Skeletal muscle tissue (tissue), 4 donors: ENCODE measurements around the gene STT3B. TPM values are rescaled to one million over a fixed set of nuclear protein-coding genes. Genes with fewer than 3 reads are reported as not detected.

ENCODE experiments used
- H3K27ac ChIP-seq: one replicate; pipeline ENCODE4 v1.7.0; 2013; ENCODE audit warnings: mild to moderate bottlenecking, low read depth, low read length, inconsistent platforms
- H3K27me3 ChIP-seq, 3 donors: one replicate each; pipeline ENCODE4 v1.7.0; 2013; ENCODE audit warnings: low read length in 3 of 3; ENCODE audit not compliant: control insufficient read depth in 3 of 3, insufficient read depth in 3 of 3
- H3K36me3 ChIP-seq, 3 donors: one replicate each; pipeline ENCODE4 v1.7.0; 2013; ENCODE audit warnings: low read length in 3 of 3; ENCODE audit not compliant: control insufficient read depth in 3 of 3, insufficient read depth in 3 of 3
- H3K4me1 ChIP-seq, 3 donors: one replicate each; pipeline ENCODE4 v1.7.0; 2013; ENCODE audit warnings: low read length in 3 of 3, mild to moderate bottlenecking in 3 of 3; ENCODE audit not compliant: control insufficient read depth in 3 of 3, insufficient read depth in 3 of 3
- H3K4me3 ChIP-seq, 3 donors: one replicate each; pipeline ENCODE4 v1.7.0; 2013; ENCODE audit warnings: low read length in 3 of 3
- H3K9ac ChIP-seq, 3 donors: one replicate each; pipeline ENCODE4 v1.7.0; 2013; ENCODE audit warnings: low read length in 3 of 3, mild to moderate bottlenecking in 3 of 3, moderate library complexity in 2 of 3, low read depth in 1 of 3
- H3K9me3 ChIP-seq, 3 donors: one replicate each; pipeline ENCODE4 v1.7.0; 2013; ENCODE audit warnings: low read length in 3 of 3; ENCODE audit not compliant: control insufficient read depth in 3 of 3
- total RNA-seq: library from RNA; depleted of rRNA; stranded (reverse); fragments of >200 nt; gene quantifications from one replicate; pipeline ENCODE4 v1.2.3, GENCODE V29; 2014
- donor health status: Osteomylitis.

The STT3B gene
- total RNA-seq, 1 donor from 2014 or later, result 148 TPM

GRCh38 chr3:31543375-31543774 is 10.7 kb downstream of the STT3B start:
- Histone ChIP-seq H3K9me3 (no peaks in the 10 kb centered on the region), H3K27ac (no peak overlapping the region), H3K4me3 (no peak overlapping the region), H3K36me3 (no peaks in the 10 kb centered on the region), H3K4me1 (peaks cover 15 to 24% (median 23%) of the 10 kb centered on the region in 3 donors), H3K27me3 (no peaks in the 10 kb centered on the region), H3K9ac (no peak overlapping the region)

- Histone ChIP-seq H3K36me3 (no peaks in the 10 kb centered on the region), H3K4me1 (peaks cover 15 to 24% (median 21%) of the 10 kb centered on the region in 3 donors), H3K27me3 (no peaks in the 10 kb centered on the region), H3K9ac (peak overlapping the region in 1 of 3 donors; percentile 46), H3K4me3 (peak overlapping the region in 2 of 3 donors; percentile 5 to 11), H3K27ac (peak overlapping the region; percentile 24), H3K9me3 (no peaks in the 10 kb centered on the region)
Observed at GRCh38 chr3:31544634-31545033, 11.9 kb downstream of the STT3B start.

- Histone ChIP-seq H3K36me3 (no peaks in the 10 kb centered on the region), H3K4me1 (peaks cover 21 to 26% (median 25%) of the 10 kb centered on the region in 3 donors), H3K9ac (no peak overlapping the region), H3K9me3 (no peaks in the 10 kb centered on the region), H3K27ac (no peak overlapping the region), H3K4me3 (no peak overlapping the region), H3K27me3 (no peaks in the 10 kb centered on the region)
Observed at GRCh38 chr3:31546162-31546561, 13.4 kb downstream of the STT3B start.

GRCh38 chr3:31546725-31547124 is 14.0 kb downstream of the STT3B start:
- H3K4me3 ChIP-seq, result no peak overlapping the region
- H3K4me1 ChIP-seq, result peaks cover 21 to 26% (median 25%) of the 10 kb centered on the region in 3 donors
- H3K9me3 ChIP-seq, result no peaks in the 10 kb centered on the region
- H3K27me3 ChIP-seq, result no peaks in the 10 kb centered on the region
- no peak overlapping the region for H3K27ac ChIP-seq
- no peaks in the 10 kb centered on the region for H3K36me3 ChIP-seq
- no peak overlapping the region for H3K9ac ChIP-seq

- H3K27ac ChIP-seq, result no peak overlapping the region
- H3K9ac ChIP-seq, result peak overlapping the region in 1 of 3 donors; percentile 33
- H3K9me3 ChIP-seq, result no peaks in the 10 kb centered on the region
- peaks cover 22 to 26% (median 23%) of the 10 kb centered on the region in 3 donors for H3K4me1 ChIP-seq
- no peak overlapping the region for H3K4me3 ChIP-seq
- no peaks in the 10 kb centered on the region for H3K36me3 ChIP-seq
- H3K27me3 ChIP-seq, result no peaks in the 10 kb centered on the region
Observed at GRCh38 chr3:31550452-31551251, 17.9 kb downstream of the STT3B start.

- Histone ChIP-seq H3K27ac (no peak overlapping the region), H3K36me3 (no peaks in the 10 kb centered on the region), H3K27me3 (no peaks in the 10 kb centered on the region), H3K9ac (peak overlapping the region in 1 of 3 donors; percentile 14), H3K4me3 (no peak overlapping the region), H3K4me1 (peaks cover 14 to 16% (median 16%) of the 10 kb centered on the region in 3 donors), H3K9me3 (no peaks in the 10 kb centered on the region)
Observed at GRCh38 chr3:31551646-31552045, 18.9 kb downstream of the STT3B start.

GRCh38 chr3:31552103-31552502 is 19.4 kb downstream of the STT3B start:
- no peaks in the 10 kb centered on the region for H3K36me3 ChIP-seq
- H3K9me3 ChIP-seq, result no peaks in the 10 kb centered on the region
- H3K27me3 ChIP-seq, result no peaks in the 10 kb centered on the region
- peaks cover 14 to 16% (median 15%) of the 10 kb centered on the region in 3 donors for H3K4me1 ChIP-seq
- H3K9ac ChIP-seq, result no peak overlapping the region
- no peak overlapping the region for H3K4me3 ChIP-seq
- no peak overlapping the region for H3K27ac ChIP-seq

- no peak overlapping the region for H3K9ac ChIP-seq
- no peaks in the 10 kb centered on the region for H3K27me3 ChIP-seq
- no peak overlapping the region for H3K27ac ChIP-seq
- H3K4me3 ChIP-seq, result no peak overlapping the region
- peaks cover 7 to 13% (median 12%) of the 10 kb centered on the region in 3 donors for H3K4me1 ChIP-seq
- no peaks in the 10 kb centered on the region for H3K9me3 ChIP-seq
- H3K36me3 ChIP-seq, result no peaks in the 10 kb centered on the region
Observed at GRCh38 chr3:31553258-31553657, 20.5 kb downstream of the STT3B start.

- Histone ChIP-seq H3K4me1 (peaks cover 7 to 10% (median 10%) of the 10 kb centered on the region in 3 donors), H3K27me3 (no peaks in the 10 kb centered on the region), H3K4me3 (no peak overlapping the region), H3K27ac (no peak overlapping the region), H3K9me3 (no peaks in the 10 kb centered on the region), H3K36me3 (no peaks in the 10 kb centered on the region), H3K9ac (peak overlapping the region in 1 of 3 donors; percentile 15)
Observed at GRCh38 chr3:31555204-31555603, 22.5 kb downstream of the STT3B start.

- Histone ChIP-seq H3K4me1 (peaks cover 6 to 11% (median 9%) of the 10 kb centered on the region in 3 donors), H3K9ac (no peak overlapping the region), H3K27me3 (no peaks in the 10 kb centered on the region), H3K4me3 (no peak overlapping the region), H3K9me3 (no peaks in the 10 kb centered on the region), H3K36me3 (no peaks in the 10 kb centered on the region), H3K27ac (no peak overlapping the region)
Observed at GRCh38 chr3:31559872-31560534, 27.3 kb downstream of the STT3B start.
